CD8-positive, alpha-beta memory T cell (primary cell): Measurements from ENCODE around the gene RBP3. TPM values are rescaled to one million over a fixed set of nuclear protein-coding genes. Genes with fewer than 3 reads are reported as not detected.
A peak's percentile ranks its signal among the peaks of the same experiment; 100 is the strongest.

Source experiments
- CTCF ChIA-PET: fragments of 350-600 bp; sonication (Branson Sonifier 250); formaldehyde crosslinking; loops from one replicate; lab custom pipeline; 2021; ENCODE audit warnings: antibody characterized with exemption; lab: Charles Lee
- POLR2A ChIA-PET: fragments of 350-600 bp; sonication (Branson Sonifier 250); formaldehyde crosslinking; loops from one replicate; lab custom pipeline; 2021; ENCODE audit warnings: antibody characterized with exemption; lab: Charles Lee
- DNase-seq, 5 donors: peaks; one replicate each; pipeline versions ENCODE4 v3.0.0 to v3.0.0-alpha.2; 2020 to 2022; ENCODE audit warnings: mixed read lengths in 1 of 5
- H3K27ac ChIP-seq: one replicate; pipeline ENCODE4 v1.7.0; 2013; ENCODE audit warnings: low read depth, mild to moderate bottlenecking, low read length, moderate library complexity
- H3K27me3 ChIP-seq: 2 replicates; pipeline ENCODE4 v1.7.0; 2013; ENCODE audit warnings: low read length, mild to moderate bottlenecking; ENCODE audit not compliant: insufficient read depth, poor library complexity, severe bottlenecking
- H3K36me3 ChIP-seq: 2 replicates; pipeline ENCODE4 v1.7.0; 2013; ENCODE audit warnings: mild to moderate bottlenecking, low read length, moderate library complexity; ENCODE audit not compliant: insufficient read depth
- H3K4me1 ChIP-seq: 2 replicates; pipeline ENCODE4 v1.7.0; 2013; ENCODE audit warnings: mild to moderate bottlenecking, low read length, moderate library complexity; ENCODE audit not compliant: insufficient read depth
- H3K4me3 ChIP-seq: 2 replicates; pipeline ENCODE4 v1.7.0; 2013; ENCODE audit warnings: mild to moderate bottlenecking, low read length
- H3K9me3 ChIP-seq: 2 replicates; pipeline ENCODE4 v1.7.0; 2013; ENCODE audit warnings: mild to moderate bottlenecking, low read length
- H3K27ac Mint-ChIP-seq, 8 donors: one replicate each; pipeline ENCODE4 v1.8.0; 2020 to 2021; ENCODE audit warnings: mixed read lengths in 8 of 8, mild to moderate bottlenecking in 6 of 8, inconsistent platforms in 3 of 8, moderate library complexity in 3 of 8
- H3K27me3 Mint-ChIP-seq, 2 donors: one replicate each; pipeline ENCODE4 v1.8.0; 2020 to 2021; ENCODE audit warnings: mixed read lengths in 2 of 2, mild to moderate bottlenecking in 1 of 2, moderate library complexity in 1 of 2
- H3K36me3 Mint-ChIP-seq, 3 donors: one replicate each; pipeline ENCODE4 v1.8.0; 2020 to 2021; ENCODE audit warnings: mixed read lengths in 3 of 3, inconsistent platforms in 1 of 3, mild to moderate bottlenecking in 1 of 3
- H3K4me1 Mint-ChIP-seq, 3 donors: one replicate each; pipeline ENCODE4 v1.8.0; 2020 to 2021; ENCODE audit warnings: mixed read lengths in 3 of 3, inconsistent platforms in 1 of 3, mild to moderate bottlenecking in 1 of 3
- H3K4me3 Mint-ChIP-seq, 7 donors: one replicate each; pipeline ENCODE4 v1.8.0; 2020 to 2021; ENCODE audit warnings: mixed read lengths in 7 of 7, mild to moderate bottlenecking in 6 of 7, moderate library complexity in 4 of 7, inconsistent platforms in 2 of 7
- H3K9me3 Mint-ChIP-seq, 5 donors: one replicate each; pipeline ENCODE4 v1.8.0; 2020 to 2022; ENCODE audit warnings: mixed read lengths in 5 of 5, mild to moderate bottlenecking in 3 of 5, moderate library complexity in 2 of 5, inconsistent platforms in 1 of 5
- polyA plus RNA-seq: library from polyadenylated mRNA; unstranded; fragments of 300-500 nt; fragmentation: Illumina TruSeq; gene quantifications from one replicate; pipeline ENCODE4 v1.2.3, GENCODE V29; 2021
- total RNA-seq, 2 experiments: library from RNA; stranded (reverse); gene quantifications; one replicate each; pipeline ENCODE4 v1.2.3, GENCODE V29; 2021

Gene RBP3
- total and polyA plus RNA-seq, 3 experiments from 2014 or later = not detected

GRCh38 chr10:47333532-47333931 is 14.6 kb upstream of the RBP3 start:
- ChIA-PET CTCF (interaction anchor here (2.0 kb wide), 1 partner anchor 22 kb away, joined by 8 read pairs; no protein-coding TSS in a partner anchor), POLR2A (no interaction called here)

DNA sequence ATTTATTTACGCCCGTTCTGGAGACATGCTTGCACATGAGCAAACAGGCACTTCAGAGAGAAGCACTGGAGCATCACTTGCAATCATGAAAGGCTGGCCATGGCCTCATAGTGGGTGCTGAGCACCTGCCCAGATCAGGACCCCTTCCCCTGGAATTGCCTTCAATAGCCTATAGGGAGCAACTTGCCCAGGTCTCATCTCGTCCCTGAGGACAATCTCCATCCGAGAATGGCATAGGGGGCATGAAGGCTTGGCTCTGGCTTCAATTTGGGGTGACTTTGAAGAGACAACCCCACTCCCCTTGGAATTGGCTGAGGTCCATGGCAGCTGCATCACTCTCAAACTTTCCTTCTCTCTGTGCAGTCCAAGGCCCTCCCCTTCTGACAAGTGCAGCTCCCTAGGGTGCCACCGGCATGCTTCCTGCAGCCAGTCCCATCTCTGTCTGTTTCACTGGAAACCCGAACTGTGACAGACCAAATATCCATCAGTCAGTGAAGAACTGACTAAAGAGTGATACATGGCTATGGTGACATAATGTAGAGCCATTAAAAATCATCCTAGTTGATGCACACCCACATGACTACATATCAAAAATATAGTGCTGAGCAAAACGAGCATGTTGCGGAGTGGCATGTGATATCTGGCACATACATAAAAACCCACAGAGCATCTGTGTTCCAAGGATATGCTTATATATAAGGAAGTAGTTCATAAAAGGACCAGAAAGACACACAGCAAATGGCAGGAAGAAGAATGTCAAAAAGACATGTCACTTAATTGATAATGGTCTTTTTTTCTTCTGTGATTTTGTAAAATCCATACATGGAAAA is 13.5 kb upstream of the RBP3 start:
- Histone ChIP-seq H3K4me1 (no peaks in the 10 kb centered on the region), H3K36me3 (no peaks in the 10 kb centered on the region), H3K4me3 (no peak overlapping the region), H3K9me3 (no peaks in the 10 kb centered on the region), H3K27ac (no peak overlapping the region), H3K27me3 (no peaks in the 10 kb centered on the region)
- no peaks in the 10 kb centered on the region for H3K9me3 Mint-ChIP-seq
- H3K4me1 Mint-ChIP-seq = no peaks in the 10 kb centered on the region
- CTCF ChIA-PET = no interaction called here
- no peak overlapping the region for H3K4me3 Mint-ChIP-seq
- POLR2A ChIA-PET = no interaction called here
- peaks cover 0 to 20% of the 10 kb centered on the region in 2 donors for H3K27me3 Mint-ChIP-seq
- H3K36me3 Mint-ChIP-seq = no peaks in the 10 kb centered on the region
- no peak for DNase-seq
- H3K27ac Mint-ChIP-seq = peak overlapping the region in 1 of 8 donors; percentile 12

More at GRCh38 chr10:47333532-47333931, 14.6 kb upstream of the RBP3 start:
- no peaks in the 10 kb centered on the region for H3K36me3 Mint-ChIP-seq
- Histone ChIP-seq H3K27me3 (no peaks in the 10 kb centered on the region), H3K4me1 (no peaks in the 10 kb centered on the region), H3K36me3 (no peaks in the 10 kb centered on the region), H3K9me3 (no peaks in the 10 kb centered on the region), H3K27ac (no peak overlapping the region), H3K4me3 (no peak overlapping the region)
- peaks cover 0 to 15% of the 10 kb centered on the region in 2 donors for H3K27me3 Mint-ChIP-seq
- H3K9me3 Mint-ChIP-seq = no peaks in the 10 kb centered on the region
- H3K4me1 Mint-ChIP-seq = no peaks in the 10 kb centered on the region
- H3K27ac Mint-ChIP-seq = no peak overlapping the region
- DNase-seq = no peak
- no peak overlapping the region for H3K4me3 Mint-ChIP-seq

DNA sequence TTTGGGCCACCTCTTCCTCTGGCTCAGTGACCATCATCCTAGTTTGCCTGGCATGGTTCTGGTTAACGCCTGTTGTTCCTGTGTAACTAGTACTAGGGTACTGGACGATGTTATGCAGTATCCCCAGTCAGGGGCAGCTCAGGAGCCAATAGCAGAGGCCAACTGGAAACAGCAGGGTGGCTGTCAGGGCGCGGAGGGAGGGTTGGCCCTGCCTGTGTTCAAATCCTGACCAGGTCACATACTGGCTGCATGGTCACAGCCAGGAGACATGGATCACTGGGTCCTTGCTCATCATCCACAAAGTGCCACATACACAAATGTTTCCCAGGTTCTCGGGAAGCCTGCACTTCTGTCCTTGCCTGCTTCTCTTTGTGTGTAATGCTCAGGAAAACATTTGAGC is 12.3 kb upstream of the RBP3 start:
- Mint-ChIP-seq H3K9me3 (no peaks in the 10 kb centered on the region), H3K4me3 (no peak overlapping the region), H3K27ac (no peak overlapping the region), H3K36me3 (no peaks in the 10 kb centered on the region), H3K27me3 (peaks cover 0 to 29% of the 10 kb centered on the region in 2 donors), H3K4me1 (no peaks in the 10 kb centered on the region)
- no peaks in the 10 kb centered on the region for H3K4me1 ChIP-seq
- no peak overlapping the region for H3K4me3 ChIP-seq
- H3K36me3 ChIP-seq = no peaks in the 10 kb centered on the region
- H3K27ac ChIP-seq = peak overlapping the region; percentile 12
- POLR2A ChIA-PET = no interaction called here
- DNase-seq = no peak
- CTCF ChIA-PET = no interaction called here
- H3K27me3 ChIP-seq = no peaks in the 10 kb centered on the region
- no peaks in the 10 kb centered on the region for H3K9me3 ChIP-seq

DNA sequence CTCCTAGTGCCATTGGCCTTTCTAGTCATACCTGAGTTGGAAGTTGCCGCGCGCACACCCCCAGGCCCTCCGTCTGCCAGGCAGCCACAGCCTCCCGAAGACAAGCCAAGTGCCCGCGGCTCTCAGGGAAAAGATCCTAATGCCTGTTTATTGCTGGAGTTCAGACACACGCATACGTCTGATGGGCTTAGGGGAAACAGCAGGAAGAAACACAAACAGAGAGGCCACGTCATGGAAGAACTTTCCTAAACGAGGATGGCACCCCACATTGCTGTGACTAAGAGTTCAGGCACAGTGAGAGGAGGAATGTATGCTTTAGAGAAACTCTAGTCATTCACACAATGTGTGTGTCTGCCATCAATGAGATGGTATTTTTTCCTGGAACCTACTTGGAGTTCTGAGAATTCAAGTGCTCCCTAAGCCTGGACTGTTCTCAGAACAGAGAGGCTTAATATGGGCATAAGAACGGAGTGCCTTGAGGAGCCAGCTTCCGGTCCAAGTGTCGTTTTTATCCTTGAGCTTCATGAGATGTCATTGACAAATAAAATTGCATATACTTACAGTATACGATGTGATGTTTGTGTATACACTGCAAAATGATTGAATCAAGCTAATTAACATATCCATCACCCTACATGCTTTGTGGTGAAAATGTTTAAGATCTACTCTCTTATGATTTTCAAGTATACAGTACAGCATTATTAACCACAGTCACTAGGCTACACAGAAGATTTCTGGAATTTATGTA is 11.6 kb upstream of the RBP3 start:
- Histone ChIP-seq H3K27ac (peak overlapping the region; percentile 12), H3K36me3 (no peaks in the 10 kb centered on the region), H3K27me3 (no peaks in the 10 kb centered on the region), H3K9me3 (no peaks in the 10 kb centered on the region), H3K4me3 (no peak overlapping the region), H3K4me1 (no peaks in the 10 kb centered on the region)
- Mint-ChIP-seq H3K36me3 (no peaks in the 10 kb centered on the region), H3K27ac (no peak overlapping the region), H3K9me3 (no peaks in the 10 kb centered on the region), H3K4me1 (no peaks in the 10 kb centered on the region), H3K4me3 (no peak overlapping the region), H3K27me3 (peaks cover 0 to 29% of the 10 kb centered on the region in 2 donors)
- CTCF ChIA-PET = no interaction called here
- POLR2A ChIA-PET = no interaction called here
- no peak for DNase-seq

DNA sequence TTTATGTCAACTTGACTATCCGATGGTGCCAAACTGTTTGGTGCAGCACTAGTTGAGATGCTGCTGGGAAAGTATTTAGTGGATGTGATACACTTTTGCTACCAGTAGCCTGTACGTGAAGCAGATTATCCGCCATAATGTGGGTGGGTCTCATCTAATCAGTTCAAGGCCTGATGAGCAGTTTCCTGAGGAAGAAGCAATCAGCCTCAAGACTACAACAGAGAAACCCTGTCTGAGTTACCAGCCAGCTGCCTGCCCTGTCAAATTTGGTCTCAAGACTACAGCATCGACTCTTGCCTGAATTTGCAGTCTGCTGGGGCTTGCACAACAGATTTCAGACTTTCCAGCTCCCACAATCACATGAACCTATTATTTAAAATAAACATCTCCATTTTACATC is 10.9 kb upstream of the RBP3 start:
- no peak for DNase-seq
- H3K27ac ChIP-seq = no peak overlapping the region
- CTCF ChIA-PET = interaction anchor here (0.9 kb wide), 1 partner anchor 313 kb away, joined by 4 read pairs; no protein-coding TSS in a partner anchor
- Mint-ChIP-seq H3K27me3 (peaks cover 1 to 29% of the 10 kb centered on the region in 2 donors), H3K36me3 (no peaks in the 10 kb centered on the region), H3K9me3 (no peaks in the 10 kb centered on the region), H3K4me1 (no peaks in the 10 kb centered on the region), H3K27ac (no peak overlapping the region), H3K4me3 (no peak overlapping the region)
- no peaks in the 10 kb centered on the region for H3K27me3 ChIP-seq
- no peak overlapping the region for H3K4me3 ChIP-seq
- no peaks in the 10 kb centered on the region for H3K4me1 ChIP-seq
- no peaks in the 10 kb centered on the region for H3K36me3 ChIP-seq
- H3K9me3 ChIP-seq = no peaks in the 10 kb centered on the region
- POLR2A ChIA-PET = no interaction called here

GRCh38 chr10:47339186-47339735 is 8.9 kb upstream of the RBP3 start:
- Mint-ChIP-seq H3K9me3 (no peaks in the 10 kb centered on the region), H3K27me3 (peaks cover 5 to 24% of the 10 kb centered on the region in 2 donors), H3K4me1 (no peaks in the 10 kb centered on the region), H3K27ac (peak overlapping the region in 1 of 8 donors; percentile 38), H3K36me3 (no peaks in the 10 kb centered on the region), H3K4me3 (no peak overlapping the region)
- POLR2A ChIA-PET = no interaction called here
- Histone ChIP-seq H3K4me1 (no peaks in the 10 kb centered on the region), H3K27ac (no peak overlapping the region), H3K9me3 (no peaks in the 10 kb centered on the region), H3K36me3 (no peaks in the 10 kb centered on the region), H3K27me3 (no peaks in the 10 kb centered on the region), H3K4me3 (no peak overlapping the region)
- no peak for DNase-seq
- CTCF ChIA-PET = interaction anchor here (0.9 to 3.0 kb wide), 5 partner anchors 27 to 319 kb away, joined by 3 to 17 read pairs (median 5); no protein-coding TSS in a partner anchor

DNA sequence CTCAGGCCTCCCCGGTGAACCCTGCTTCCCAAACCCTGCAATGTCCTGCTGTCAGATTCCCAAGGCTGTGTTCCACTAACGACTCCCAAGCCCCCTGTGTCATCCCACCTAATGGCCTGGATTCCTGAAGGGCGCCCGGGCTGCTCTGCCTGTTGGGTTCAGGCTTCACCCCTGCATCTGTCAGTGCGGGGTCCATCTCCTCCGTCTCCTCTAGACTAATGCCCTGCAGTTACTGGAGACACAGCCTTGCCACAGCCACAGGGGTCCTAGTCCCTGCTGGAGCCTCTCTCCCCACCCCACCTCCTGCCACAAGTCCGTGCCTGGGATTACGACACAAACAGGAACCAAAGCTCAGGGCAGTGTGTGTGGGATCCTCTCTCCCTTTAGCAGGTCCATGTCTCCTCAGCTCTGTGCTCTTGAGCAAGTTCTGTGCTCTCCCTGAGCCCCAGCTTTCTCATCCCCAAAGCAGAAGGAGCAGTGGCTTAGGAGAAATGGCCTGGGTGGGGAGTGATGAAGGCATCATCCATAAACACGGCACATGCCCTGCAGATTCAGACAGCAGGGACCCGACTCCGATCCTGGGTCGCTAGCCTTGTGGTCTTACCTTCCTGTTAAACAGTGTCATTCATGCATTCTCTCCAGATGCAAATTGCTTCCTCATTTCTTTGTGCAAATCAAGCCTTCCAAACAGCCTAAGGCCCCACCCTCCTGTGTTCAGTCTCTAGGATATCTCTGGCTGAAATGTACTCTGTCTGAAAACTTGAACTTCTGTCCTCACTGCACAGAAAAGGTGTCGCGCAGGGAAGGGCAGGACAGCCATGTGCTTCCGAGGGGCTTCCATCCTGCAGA is 8.2 kb upstream of the RBP3 start:
- H3K4me3 ChIP-seq = no peak overlapping the region
- CTCF ChIA-PET = interaction anchor here (0.9 to 3.0 kb wide), 6 partner anchors 17 to 315 kb away, joined by 3 to 17 read pairs (median 6); no protein-coding TSS in a partner anchor
- POLR2A ChIA-PET = no interaction called here
- no peaks in the 10 kb centered on the region for H3K4me1 Mint-ChIP-seq
- no peaks in the 10 kb centered on the region for H3K27me3 ChIP-seq
- H3K27ac ChIP-seq = no peak overlapping the region
- no peaks in the 10 kb centered on the region for H3K9me3 Mint-ChIP-seq
- peaks cover 5 to 20% of the 10 kb centered on the region in 2 donors for H3K27me3 Mint-ChIP-seq
- H3K4me1 ChIP-seq = no peaks in the 10 kb centered on the region
- H3K27ac Mint-ChIP-seq = peak overlapping the region in 1 of 8 donors; percentile 38
- H3K36me3 ChIP-seq = no peaks in the 10 kb centered on the region
- no peak overlapping the region for H3K4me3 Mint-ChIP-seq
- no peaks in the 10 kb centered on the region for H3K9me3 ChIP-seq
- DNase-seq = no peak
- no peaks in the 10 kb centered on the region for H3K36me3 Mint-ChIP-seq
